Measurements from ENCODE around the gene IL1RAPL1.
"Not testable (repeated sequence)": the region's sequence is repeated elsewhere in the genome, so short reads cannot be mapped to it uniquely, and the experiment has no call there.

IL1RAPL1 gene

GRCh38 chrX:28628120-28628519 lies 40.9 kb downstream of the IL1RAPL1 start:
- no peak for DNase-seq (ENCODE audit: low read depth in 2 of 2)

DNA sequence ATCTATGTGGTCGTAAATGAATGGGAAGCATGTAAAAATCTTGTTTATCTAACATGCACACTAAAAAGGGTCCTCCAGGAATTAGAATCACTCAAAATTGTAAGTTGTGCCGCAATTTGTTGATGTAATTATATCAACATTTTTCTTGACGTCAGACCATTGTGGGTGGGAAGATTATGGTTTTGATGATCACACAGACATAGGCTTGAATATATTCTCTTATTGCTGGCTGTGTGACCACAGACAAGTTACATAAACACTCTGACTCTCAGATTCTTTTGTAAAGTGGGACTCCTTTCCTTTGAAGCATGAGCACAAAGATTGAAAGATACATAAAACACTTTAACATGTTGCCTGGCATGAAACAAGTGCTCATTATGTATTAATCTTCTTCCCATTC lies 51.5 kb downstream of the IL1RAPL1 start:
- no peak for DNase-seq (ENCODE audit: low read depth in 2 of 2)

DNA sequence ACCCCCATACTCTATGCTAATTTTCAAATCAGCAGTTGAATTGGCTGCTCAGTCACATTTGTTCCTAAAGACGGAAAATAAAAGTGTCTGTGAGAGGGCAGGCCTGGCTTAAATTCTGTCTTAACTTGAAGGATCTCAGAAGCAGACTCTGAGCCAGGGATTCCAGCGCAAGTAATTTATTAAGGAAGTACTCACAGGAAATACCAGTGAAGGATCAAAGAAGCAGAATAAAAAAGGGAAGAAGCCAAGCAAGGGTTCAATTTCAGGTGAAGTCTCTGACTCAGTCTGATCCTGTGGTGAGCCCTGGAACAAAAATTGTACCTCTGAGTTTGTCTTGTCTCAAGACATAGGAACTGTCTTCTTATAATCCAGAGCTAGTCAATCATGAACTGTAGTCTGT lies 52.2 kb downstream of the IL1RAPL1 start:
- no peak for DNase-seq (ENCODE audit: low read depth in 2 of 2)

DNA sequence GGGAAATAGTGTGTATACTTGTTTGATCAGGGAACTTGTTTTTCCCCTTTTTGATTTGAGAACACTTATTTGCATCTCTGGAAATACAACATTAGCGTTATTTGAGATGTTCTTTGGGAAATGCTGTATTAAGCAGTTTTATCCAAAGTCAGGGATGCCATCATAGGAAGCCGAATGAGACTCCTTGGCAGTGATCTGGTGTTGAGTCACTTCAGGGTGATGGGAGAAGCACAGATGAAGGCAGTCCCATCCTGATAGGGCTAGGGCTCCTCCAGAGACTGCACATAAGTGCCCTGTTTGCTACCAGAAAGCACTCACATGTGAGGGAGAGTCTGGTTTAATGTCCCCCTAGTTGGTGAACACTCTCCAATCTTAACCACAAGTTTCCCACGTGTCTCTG lies 62.3 kb downstream of the IL1RAPL1 start:
- no peak for DNase-seq (ENCODE audit: low read depth in 2 of 2)

GRCh38 chrX:28651186-28651585 lies 63.9 kb downstream of the IL1RAPL1 start:
- no peak for DNase-seq (ENCODE audit: low read depth in 2 of 2)

- no peak for DNase-seq (ENCODE audit: low read depth in 2 of 2)
These were observed 72.0 kb downstream of the IL1RAPL1 start for GRCh38 chrX:28659269-28659668.

- no peak for DNase-seq (ENCODE audit: low read depth in 2 of 2)
These were observed 78.5 kb downstream of the IL1RAPL1 start for GRCh38 chrX:28665778-28666177.

GRCh38 chrX:28668303-28668702 lies 81.1 kb downstream of the IL1RAPL1 start:
- no peak for DNase-seq (ENCODE audit: low read depth in 2 of 2)

- DNase-seq (ENCODE audit: low read depth in 2 of 2), result no peak
These were observed 81.7 kb downstream of the IL1RAPL1 start for GRCh38 chrX:28668957-28669356.

- DNase-seq (ENCODE audit: low read depth in 2 of 2), result no peak
These were observed 82.8 kb downstream of the IL1RAPL1 start for GRCh38 chrX:28670074-28670473.

- no peak for DNase-seq (ENCODE audit: low read depth in 2 of 2)
These were observed 87.9 kb downstream of the IL1RAPL1 start for GRCh38 chrX:28675173-28675572.

DNA sequence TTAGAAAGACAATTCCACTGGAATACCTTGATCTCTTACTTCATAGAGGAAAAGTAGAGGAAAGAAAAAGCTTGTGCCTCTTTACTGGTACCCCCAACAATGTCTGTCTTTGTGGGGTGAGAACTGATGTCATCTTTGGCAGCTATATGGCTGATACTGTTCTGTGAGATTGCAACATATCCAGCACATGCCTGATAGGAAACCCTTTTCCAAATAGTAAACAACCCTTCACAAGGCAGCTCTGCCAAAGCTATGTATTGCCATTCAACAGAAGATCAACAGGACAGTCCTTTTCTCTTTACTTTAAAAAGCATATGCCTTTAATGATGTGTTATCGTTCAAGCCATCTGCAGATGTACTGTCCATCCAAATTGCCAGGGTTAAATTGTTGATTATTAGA lies 105.9 kb downstream of the IL1RAPL1 start:
- DNase-seq (ENCODE audit: low read depth in 2 of 2), result no peak

DNA sequence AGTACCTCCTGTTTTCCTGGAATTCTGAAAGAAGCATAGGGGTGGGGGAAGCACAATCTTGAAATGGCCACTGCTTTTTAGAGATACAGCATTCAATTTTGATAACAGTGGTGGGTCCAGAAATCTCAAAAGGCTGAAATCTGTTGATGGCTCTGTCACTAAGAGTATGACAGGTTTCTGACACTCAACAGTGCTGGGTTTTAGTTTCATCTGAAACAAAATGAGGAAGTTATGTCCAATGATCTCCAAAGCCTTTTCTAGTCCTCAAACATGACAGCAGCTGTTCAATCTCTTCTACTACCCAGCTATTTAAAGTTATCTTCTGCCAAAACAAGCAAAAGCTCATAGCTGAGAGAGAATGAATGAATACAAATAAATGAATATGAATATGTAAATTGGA lies 110.5 kb downstream of the IL1RAPL1 start:
- no peak for DNase-seq (ENCODE audit: low read depth in 2 of 2)

- no peak for DNase-seq (ENCODE audit: low read depth in 2 of 2)
These were observed 114.0 kb downstream of the IL1RAPL1 start for GRCh38 chrX:28701222-28701621.

DNA sequence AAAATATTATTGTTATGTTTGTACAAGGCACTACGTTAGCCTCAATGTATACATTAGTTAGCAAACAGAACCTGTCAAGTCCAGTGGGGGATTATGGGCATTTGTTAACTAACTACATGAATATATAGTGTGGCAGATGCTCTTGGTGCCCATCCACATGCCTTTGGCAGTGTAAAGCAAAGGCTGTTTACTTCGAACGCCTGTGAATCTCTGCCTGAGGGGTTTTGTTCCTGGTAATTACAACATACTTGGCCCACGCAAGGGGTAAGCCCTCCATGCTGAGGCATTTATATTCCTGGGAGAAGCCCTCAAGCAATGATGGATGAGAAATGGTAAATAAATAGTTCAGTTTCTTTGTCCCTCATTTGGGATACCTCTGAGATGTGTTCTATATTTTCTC lies 119.7 kb downstream of the IL1RAPL1 start:
- DNase-seq (ENCODE audit: low read depth in 2 of 2), result no peak

- no peak for DNase-seq (ENCODE audit: low read depth in 2 of 2)
These were observed 122.2 kb downstream of the IL1RAPL1 start for GRCh38 chrX:28709421-28709820.

- DNase-seq (ENCODE audit: low read depth in 2 of 2), result no peak
These were observed 130.6 kb downstream of the IL1RAPL1 start for GRCh38 chrX:28717864-28718263.

- DNase-seq (ENCODE audit: low read depth in 2 of 2), result no peak
These were observed 131.2 kb downstream of the IL1RAPL1 start for GRCh38 chrX:28718450-28718849.

DNA sequence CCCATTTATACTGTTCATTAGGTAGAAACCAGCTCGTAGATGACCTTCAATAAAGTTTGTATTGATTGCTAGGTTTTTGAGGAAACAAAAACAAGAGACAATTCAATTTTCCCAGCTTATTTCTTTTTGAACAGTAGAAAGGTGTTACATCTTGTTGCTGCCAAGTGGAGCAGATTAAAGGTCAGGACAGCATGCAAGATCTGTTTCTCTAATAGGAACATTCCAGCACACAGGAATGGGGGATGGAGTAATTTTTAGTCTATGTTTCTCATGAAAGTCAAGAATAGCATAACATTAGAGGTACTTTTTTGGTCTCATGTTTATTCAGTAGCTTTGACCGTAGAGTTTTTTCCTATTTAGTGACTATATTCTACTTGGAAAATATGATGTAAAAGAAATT lies 132.4 kb downstream of the IL1RAPL1 start:
- DNase-seq (ENCODE audit: low read depth in 2 of 2), result no peak

- DNase-seq (ENCODE audit: low read depth in 2 of 2), result no peak
These were observed 165.1 kb downstream of the IL1RAPL1 start for GRCh38 chrX:28752330-28752729.

DNA sequence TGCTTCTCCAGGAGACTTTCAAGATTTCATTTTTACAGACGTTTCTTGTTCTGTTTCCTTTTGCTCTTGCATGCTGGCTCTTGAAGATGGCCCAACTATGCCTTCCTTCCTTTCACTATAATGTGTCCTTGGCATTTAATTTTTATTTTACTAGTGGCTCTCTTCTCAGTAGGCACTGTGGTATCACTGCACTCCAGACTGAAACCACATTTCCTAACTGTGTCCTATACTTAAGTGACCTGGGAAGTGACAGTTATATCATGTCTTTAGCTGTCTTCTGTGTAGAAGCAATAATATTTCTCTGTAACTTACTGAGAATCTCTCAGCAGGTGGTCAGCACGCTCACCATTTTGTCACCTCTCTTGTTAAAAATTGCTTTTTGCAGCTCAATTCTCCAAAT lies 168.9 kb downstream of the IL1RAPL1 start:
- DNase-seq (ENCODE audit: low read depth in 2 of 2), result no peak

DNA sequence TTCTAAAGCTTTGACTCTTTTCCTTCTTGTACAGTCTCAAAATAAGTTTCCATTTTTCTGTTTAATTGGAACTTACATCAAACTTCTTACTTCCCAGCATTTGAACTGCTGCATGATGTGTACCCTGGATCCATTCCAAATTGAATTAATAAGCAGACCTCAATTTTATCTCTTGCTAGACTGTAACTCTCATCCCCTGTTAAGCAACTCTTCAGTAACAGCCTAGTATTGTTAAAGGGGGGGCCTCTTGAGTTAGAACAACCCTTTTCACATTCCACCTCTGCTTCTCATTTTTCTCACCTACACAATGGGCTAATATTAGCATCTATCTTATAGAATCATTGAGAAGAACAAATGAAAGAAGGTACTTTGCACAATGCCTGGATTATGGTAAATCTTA lies 169.4 kb downstream of the IL1RAPL1 start:
- no peak for DNase-seq (ENCODE audit: low read depth in 2 of 2)

- DNase-seq (ENCODE audit: low read depth in 2 of 2), result no peak
These were observed 170.0 kb downstream of the IL1RAPL1 start for GRCh38 chrX:28757290-28757689.

DNA sequence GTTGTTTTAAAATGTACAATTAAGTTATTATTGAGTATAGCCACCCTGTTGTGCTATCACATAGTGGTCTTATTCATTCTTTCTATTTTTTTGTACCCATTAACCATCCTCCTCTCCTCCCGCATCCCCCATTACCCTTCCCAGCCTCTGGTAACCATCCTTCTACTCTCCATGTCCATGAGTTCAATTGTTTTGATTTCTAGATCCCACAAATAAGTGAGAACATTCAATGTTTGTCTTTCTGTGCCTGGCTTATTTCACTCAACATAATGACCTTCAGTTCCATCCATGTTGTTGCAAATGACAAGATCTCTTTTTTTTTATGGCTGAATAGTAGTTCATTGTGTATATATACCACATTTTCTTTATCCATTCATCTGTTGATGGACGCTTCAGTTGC lies 179.3 kb downstream of the IL1RAPL1 start:
- not testable (repeated sequence) for DNase-seq (ENCODE audit: low read depth in 2 of 2)

DNA sequence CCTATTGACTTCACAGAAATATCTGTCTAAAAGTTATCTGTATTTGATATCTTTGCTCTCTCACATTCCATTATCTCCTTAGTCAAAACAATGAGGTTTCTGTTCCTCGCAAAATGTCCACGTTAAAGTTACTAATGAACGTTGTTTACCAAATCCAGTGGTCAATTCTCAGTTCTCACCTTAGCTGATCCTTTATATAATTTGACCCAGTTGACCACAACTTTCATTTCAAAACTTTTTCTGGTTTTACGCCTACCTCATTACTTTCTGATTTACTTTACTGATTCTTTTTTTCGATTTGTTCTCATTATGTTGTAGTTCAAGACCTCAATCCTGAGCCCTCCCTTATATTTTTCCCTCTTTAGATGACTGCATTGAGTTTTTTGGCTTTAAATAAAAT lies 186.6 kb downstream of the IL1RAPL1 start:
- no peak for DNase-seq (ENCODE audit: low read depth in 2 of 2)

All from stimulated activated CD8-positive, alpha-beta memory T cell treated with anti-CD3 and anti-CD28 coated beads, Interleukin-15, amount 100 ng/mL, for 48 hours (primary cell).